NCI-H510A (cell line): ENCODE results near the gene TP63.

Experiments
- DNase-seq: peaks from one replicate; lab custom pipeline; 2025; lab: John Stamatoyannopoulos, UW

The TP63 gene

DNA sequence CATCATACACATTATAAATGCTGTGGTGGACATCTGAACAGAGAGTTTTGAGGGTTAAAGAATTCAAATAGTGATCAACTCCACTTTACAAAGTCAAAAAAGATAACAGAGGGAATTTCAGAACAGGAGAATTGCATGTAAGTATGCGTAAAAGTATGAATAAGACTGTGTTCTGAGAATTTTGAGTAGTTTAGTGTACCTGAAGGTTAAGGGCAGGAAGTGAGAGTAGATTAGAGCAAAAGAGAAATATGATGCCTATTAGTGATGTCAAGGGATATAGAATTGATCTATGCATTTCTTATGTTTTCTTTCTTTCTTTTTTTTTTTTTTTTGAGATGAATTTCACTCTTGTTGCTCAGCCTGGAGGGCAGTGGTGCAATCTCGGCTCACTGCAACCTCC lies 53.1 kb downstream of the TP63 start:
- no peak for DNase-seq

DNA sequence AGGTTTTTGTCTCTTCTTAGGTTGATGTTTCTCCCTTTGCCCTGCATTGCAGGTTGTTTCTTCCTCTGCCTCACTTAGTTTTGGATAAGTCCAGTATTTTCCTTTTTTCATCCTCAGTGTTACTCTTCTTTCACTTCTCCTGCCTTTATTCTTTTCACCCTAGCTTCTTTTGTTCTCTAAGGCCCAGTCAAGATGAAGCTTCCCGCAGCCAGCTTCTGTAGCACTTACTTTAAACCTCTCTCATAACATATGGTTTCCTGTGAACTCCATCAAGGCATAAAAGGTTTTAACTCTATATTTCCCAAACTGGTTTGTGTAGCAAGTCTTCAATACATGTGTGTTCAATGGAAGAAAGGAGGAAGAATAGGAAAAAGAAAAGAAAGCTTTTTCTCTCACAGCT lies 54.1 kb downstream of the TP63 start:
- no peak for DNase-seq

DNA sequence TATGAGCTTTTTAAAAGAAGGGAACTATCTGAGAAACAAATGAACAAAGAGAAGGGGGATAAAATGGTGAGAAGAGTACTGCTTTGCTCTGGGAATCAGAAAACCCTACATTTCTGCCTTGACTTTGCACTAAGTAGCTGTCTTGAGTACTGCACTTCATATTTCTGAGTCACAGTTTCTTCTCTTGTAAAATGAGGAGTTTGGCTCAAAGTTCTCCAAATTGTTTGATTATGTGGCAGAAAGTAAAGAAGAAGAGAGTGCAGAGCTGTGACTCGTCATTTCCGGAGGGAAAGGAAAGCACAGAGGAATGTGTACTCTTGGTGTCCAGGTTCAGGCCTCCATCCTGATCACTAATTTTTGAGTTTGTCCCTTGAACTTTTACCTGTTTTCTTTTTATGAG lies 54.7 kb downstream of the TP63 start:
- DNase-seq: no peak

DNA sequence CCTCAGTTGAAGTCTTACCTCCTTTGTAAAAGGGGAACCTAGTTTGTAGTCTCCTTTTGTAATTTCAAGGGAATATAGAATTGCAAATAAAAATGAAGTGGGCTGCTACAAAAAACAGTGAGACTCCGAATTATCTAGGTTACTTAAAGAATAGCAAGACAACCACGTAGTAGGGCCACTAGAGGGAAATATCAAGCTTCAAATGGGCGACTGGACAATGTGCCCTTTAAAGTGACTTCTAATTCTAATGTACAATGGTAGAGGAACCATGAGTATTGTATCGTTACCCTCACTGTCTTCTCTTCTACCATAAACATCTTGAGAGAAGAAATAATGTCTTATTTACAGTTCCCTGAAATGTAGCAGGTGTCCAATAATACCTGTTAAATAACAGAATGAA lies 56.3 kb downstream of the TP63 start:
- no peak for DNase-seq

DNA sequence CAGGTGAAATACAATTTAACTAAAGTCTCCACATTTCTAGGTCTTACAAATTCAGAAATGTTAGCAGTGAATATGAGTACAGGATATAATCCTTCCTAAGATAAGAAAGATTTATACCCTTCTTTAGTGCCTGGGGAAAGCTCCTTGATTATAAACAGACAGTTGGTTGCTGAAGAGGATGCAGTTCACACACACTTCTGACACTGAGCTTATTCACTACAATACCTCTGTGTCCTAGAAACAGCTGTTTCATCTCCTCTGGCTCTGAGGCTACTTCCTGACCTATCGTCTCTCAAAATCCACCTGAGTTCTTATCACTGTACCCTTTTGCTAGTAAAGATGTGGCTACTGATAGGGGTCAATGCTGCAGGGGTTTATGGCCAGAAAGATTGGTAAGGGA lies 57.1 kb downstream of the TP63 start:
- no peak for DNase-seq

DNA sequence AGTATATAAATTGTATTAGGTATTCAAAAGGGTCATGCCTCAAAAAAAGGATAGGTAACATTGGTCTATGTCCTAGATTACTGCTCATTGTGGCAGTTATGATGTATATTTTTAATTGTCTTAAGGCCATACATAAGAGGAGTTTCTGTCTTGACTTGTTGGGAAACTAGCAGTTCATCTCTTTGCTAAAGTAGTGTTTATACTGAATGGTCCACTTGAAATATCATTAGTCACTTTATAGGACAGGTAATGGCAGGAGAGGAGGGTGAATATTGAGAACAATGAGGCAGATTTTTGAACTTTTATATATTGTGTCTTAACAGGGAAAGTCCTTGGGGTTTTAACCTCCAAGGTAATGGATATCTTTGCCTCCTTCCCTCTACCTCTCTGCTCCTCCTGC lies 58.4 kb downstream of the TP63 start:
- DNase-seq: no peak

DNA sequence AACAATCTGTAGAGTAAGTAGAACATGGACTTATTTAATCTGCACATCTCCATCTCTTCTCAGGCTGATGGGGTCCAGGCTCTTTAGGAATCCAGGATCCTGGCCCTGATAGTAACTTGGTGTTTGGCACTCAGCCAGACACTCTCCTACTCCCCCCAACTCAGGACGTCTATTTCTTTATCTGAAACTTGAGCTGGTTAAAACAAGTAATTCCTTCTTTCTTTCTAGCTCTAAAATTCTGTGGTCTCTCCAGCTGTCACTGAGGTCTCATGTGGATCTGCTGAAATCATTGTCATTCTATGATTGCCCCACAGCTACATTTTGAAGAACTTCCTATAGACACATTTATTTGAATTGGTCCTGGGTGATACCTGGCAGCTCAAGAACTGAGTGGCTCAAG lies 59.0 kb downstream of the TP63 start:
- no peak for DNase-seq

DNA sequence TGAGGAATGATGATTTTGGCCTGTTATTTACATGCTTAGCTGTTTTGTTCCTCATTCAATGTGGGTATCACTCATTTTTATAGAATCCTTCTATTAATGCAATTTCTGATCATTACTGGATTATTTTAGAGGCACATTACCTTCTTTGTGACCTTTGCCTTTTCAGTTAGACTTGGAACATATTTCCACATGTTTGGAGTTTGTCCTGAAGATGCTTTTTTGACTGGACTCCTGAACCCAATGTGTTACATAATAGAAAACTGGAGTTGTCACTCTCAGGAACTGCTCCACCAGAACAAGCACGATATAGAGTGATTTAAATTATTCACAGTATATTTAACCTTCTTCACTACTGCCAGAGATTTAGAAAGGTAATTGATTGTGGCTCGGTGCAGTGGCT lies 59.5 kb downstream of the TP63 start:
- no peak for DNase-seq

DNA sequence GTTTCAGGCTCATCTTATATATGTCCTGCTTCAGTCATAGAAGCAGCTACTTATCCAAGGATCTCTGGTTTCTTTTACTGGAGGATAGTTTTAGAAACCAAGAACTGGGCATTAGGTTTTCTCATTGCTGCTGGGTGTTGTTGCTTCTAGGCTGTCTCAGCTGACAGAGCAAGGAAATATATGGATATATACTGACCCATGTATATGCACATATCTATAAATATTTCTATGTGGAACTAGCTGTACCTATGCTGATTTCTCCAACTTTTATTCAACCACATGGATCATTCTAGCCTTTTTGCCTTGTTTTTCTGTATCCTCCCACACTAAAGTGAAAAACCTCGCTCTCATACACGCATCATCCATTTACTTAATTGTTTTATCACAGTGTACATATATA lies 64.2 kb downstream of the TP63 start:
- DNase-seq: no peak

DNA sequence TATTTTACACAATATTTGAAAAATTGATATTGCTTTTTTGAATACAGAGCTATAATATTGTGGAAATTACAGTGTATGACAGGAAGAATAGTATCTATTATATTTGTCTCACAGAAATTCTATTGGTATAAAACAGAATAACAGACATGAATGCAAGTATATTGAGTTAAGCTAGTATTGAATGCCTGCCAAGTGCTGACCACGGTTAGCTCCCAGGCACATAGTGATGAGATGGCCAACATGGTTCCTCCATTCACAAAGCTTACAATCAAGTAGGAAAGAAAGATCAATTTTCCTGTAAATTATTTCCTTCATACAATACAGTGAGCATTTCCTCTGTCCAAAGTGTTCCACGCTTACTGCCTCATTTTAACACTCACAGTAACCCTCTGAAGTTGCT lies 67.6 kb downstream of the TP63 start:
- no peak for DNase-seq

DNA sequence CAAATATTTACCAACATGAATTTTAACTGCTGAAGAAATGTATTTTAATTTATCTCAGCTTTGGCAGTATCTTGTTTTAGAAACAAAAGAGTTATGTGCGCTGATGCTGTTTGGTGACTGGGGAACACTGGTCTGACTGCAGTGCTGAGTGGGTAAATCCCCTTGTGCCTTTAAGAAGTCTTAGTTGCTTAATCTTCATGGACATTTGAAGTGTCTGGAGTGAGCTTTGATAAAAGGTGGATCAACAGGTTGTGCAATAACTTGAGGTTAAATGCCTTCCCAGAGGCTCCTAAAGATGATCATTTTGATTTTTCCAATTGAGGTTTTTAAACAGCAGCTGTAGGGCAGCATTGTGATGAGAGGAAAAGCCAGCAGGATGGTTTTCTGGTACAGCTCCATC lies 68.7 kb downstream of the TP63 start:
- DNase-seq: no peak

DNA sequence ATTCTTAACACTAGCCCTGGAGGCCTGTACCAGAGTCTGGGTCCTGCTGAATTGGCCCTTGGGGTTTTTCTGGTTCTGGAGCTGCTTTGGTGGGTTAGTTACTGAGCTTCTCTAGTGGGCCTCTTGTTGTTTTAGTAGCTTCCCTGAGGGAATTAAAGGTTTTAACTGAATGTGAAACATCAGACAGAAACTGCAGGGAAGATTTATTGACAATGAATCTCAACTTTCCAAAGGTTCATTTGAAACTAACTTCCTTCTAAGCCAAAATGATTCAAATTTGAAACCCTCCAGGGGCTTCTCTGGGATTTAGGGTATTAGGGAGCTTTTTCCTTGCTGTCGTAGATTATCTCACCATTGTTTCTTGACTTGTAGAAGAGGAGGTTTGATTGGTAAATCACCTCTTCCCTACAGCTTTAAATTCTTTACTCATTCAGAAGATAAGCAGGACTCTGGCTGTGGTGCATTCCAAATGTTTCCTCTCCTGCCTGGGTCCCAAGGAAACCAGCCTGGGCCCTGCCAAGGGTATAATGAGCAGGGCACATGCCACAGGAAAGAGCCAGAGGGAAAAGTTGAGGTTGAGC lies 71.0 kb downstream of the TP63 start:
- DNase-seq: no peak

DNA sequence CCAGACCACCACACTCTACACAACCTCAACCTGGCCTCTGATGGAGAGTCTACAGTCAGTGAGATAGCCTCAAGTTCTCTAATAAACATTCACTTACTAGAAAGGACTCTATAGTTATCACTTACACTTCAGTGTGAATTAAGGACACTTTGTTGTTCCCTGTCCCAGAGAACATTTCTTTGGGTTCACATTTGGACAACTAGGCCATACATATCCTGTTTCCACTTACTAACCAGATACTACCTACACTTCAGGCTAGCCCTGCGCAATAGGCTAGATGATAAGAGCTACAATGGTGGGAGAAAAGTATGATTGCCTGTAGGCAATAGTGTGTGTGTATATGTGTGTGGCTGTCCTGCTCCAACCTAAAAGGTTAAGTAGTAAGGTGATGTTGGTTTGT lies 72.7 kb downstream of the TP63 start:
- DNase-seq: no peak

DNA sequence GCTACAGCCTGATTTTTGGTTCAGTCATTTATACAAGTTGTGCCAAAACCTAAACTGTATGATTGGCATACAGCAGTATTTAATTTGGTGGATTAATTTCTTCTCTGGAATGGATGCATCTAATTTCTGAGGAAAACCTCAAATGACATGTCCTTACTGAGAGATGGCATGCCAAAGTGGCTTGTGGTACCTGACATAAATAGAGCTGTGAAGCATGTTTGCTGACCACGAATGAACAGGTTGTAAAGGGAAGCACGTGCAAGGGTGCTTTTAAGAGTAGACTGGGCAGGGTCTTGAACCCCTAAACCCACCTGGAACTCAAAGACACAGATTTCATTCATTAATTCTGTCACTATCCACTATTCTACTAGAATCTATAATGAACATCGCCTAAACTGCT lies 77.2 kb downstream of the TP63 start:
- DNase-seq: no peak

DNA sequence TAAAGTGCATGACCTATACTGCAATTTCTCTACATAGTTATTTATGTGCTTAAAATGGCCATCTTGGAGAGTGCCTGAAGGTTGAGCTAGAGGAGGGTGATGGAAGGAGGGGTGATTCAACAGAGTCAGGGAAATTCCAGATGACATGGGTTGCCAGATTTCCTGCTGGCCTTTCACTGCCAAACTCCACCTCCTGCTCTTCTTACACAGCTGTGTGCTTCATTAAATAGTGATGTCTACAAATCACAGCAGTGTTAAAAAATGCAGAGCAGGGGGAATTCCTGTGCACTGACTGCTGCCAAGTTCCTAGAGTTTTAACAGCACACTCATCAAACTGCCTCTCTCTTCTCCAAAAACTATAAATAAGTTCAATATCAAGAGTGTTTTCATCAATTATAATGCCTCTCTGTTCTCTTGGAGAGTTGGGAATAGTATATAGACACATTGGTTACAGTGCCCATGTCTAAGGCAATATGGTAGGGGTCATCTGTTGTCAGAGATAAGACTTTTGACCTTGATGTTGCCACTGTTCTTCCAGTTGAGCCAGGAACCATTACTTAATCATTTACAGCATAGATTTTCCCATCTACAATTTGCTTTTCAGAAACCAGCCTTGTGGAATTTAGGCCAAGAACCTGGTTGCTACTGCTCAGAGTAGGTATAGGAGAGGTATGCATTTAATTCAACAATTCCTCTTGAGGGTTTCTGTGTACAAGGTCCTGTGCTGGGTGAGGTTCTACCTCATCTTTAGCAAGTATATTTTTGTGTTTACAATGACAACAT lies 79.6 kb downstream of the TP63 start:
- DNase-seq: no peak

DNA sequence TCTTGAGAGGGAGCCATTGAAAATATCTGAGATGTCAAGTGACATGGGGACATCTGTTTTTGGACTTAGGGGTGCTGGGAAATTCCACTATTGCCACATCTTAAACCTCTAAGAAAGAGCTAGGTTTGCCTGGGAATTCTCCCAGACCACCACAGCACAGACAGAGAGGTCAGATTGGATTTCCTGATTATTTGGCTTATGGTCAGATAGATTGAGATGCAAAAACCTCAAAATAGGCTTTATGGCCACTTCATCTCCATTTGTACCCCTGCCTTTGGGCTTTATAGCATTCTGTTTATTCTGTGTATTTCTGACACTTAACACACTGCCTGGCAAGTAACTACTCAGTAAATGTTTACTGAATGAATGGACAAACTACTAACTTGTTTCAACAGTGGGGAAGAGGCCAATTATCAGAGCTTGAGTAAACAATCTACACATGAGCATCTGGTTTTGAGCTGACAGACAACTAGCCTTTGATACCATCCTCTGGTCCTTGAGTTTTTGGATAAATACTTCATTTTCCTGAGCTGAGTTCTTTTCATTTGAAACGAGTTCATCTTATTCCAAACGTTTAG lies 81.8 kb downstream of the TP63 start:
- peak; percentile 67 for DNase-seq

DNA sequence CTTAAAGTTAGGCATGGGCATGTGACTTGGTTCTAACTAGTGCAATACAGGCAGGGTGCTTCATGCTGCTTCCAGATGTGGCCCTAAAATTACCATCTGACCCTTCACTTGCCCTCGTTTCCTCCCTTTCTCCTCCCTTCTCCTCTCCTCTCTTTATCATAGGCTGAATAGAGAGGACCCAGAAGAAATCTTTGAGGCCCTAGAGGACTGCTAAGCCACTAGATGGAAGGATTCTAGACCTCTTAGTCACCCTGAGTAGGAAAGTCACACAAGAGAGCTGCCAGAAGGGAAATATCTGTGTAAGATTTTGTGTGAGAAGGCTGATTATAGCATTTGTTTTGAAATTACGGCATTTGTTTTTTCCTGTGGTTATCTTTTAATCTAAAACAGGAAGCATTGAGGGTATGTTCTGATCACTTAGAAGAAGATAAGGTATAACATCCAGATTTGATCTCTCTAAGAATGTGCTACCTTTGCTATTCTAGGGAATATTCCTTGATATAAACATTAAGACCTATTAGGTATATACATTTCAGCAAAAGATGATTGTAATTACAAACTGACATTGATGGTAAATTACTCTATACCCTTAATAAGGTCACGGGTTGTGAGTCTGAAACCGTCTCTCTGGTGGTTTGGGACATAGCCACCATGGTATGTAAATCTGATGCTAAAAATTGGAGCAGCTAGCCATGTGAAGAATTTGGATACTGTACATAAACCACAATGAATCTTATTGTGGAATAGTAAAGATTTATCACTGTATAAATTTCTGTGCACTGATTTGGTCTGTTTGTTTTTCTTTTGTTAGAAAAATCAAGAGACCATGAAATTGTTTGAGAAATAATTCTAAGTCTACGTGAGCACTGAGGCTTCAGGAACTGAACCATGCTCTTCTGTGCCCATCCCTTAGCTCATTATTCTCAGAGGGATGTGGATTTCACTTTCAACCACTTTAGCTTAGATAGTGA lies 84.1 kb downstream of the TP63 start:
- DNase-seq: no peak

DNA sequence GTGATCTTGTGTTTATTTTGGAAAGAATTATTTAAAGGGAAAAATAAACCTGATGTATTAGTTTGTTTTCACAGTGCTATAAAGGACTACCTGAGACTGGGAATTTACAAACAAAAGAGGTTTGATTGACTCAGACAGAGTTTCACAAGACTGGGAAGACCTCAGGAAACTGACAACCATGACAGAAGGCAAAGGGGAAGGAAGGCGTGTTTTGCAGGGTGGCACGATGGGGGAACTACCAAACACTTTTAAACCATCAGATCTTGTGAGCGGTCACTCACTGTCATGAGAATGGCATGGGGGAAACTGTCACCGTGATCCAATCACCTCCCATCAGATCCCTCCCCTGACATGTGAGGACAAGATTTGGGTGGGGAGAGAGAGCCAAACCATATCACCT lies 87.0 kb downstream of the TP63 start:
- DNase-seq: no peak

DNA sequence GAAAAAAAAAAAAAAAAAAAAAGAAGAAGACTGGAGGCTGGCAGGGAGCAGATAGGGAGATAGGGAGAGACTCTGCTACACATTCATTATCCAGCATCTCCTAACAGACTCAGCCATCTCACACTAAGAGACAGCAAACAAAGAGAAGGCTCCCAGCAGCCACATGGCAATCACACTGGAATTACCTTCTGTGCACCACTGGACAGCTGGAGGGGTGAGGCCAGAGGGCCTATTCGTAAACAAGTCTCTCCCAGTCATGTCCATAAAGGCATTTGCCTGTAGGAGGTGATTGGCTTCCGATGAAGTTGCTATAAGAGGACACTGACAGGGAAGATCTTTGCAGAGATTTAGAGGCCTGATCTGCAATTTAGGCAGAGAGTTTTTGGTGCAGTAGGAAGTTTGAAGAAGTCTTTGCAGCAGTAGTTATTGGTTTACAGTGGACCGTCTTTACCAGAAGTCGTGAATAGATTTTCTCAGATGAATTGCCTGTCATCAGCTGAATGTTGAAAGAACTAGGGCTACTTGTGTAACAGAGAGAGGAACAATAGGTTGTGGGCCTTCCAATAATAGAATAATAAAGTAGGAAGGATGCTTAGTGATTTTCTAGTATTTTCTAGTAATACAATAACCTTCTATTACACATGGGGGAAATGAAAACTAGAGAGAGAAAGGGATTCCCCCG lies 89.7 kb downstream of the TP63 start:
- DNase-seq: peak; percentile 22

DNA sequence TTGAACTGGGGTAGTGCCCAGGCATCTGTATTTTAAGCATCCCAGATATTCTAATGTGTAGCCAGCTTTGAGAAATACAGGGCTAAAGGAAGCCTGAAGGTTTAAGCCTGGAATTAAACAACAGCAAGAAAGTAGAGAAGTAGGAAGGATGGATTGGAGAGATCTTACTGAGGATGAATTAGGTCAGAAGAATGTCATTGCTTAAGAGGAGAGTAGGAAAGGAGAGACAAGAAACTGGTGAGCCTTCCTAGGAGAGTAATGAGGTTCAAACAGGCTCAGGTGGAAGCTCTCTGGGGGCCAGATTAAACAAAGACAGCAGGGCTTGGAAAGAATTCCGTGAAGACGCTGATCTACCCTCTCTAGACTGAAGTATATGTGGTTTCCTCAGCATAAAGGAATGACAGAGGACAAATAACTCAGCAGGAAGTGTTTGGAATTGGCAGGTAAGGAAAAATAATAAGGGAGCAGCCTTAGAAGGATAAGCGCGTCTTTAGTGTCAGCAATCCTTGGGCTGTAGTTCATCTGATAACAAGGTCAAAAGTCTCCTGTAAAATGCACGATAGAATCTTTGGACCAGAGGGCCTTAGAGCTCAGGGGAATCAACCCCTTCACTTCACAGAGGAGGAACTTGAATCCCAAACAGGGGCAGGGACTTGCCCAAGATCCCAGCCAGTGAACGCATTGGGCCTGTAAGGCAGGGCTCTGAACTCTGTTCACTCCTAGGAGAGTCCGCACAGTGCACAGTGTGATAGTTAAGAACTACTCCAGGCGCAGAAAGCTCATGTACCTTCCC lies 90.9 kb downstream of the TP63 start:
- no peak for DNase-seq

DNA sequence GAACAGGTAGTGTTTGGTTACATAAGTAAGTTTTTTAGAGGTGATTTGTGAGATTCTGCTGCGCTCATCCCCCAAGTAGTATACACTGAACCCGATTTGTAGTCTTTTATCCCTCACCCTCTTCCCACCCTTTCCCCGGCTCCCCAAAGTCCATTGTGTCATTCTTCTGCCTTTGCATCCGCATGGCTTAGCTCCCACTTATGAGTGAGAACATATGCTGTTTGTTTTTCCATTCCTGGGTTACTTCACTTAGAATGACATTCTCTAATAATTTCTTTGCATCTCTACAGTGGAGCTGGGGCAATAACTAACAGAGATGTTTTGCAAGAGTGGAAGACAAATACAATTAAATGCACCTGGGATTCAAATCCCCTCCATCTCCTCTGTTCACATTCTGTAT lies 93.2 kb downstream of the TP63 start:
- peak; percentile 10 for DNase-seq
